T-helper 1 cell treated with Interleukin-12 subunit alpha and Interleukin-12 subunit beta and Interleukin-4 antibody, amounts not matched to agents 30 μg/mL and 1 μg/mL, for 36 hours (primary cell): Measurements from ENCODE around the gene SEC22C.
A peak's percentile ranks its signal among the peaks of the same experiment; 100 is the strongest.
"Not testable (repeated sequence)": the region's sequence is repeated elsewhere in the genome, so short reads cannot be mapped to it uniquely, and the experiment has no call there.

Experiments used
- H3K27ac Mint-ChIP-seq: one replicate; pipeline ENCODE4 v1.8.0; 2021; ENCODE audit warnings: mild to moderate bottlenecking, mixed read lengths
- H3K27me3 Mint-ChIP-seq: one replicate; pipeline ENCODE4 v1.8.0; 2021; ENCODE audit warnings: low read depth, mixed read lengths
- H3K36me3 Mint-ChIP-seq: one replicate; pipeline ENCODE4 v1.8.0; 2021; ENCODE audit warnings: low read depth, mixed read lengths
- H3K4me1 Mint-ChIP-seq: one replicate; pipeline ENCODE4 v1.8.0; 2021; ENCODE audit warnings: low read depth, mixed read lengths
- H3K4me3 Mint-ChIP-seq: one replicate; pipeline ENCODE4 v1.8.0; 2021; ENCODE audit warnings: mild to moderate bottlenecking, moderate library complexity, mixed read lengths
- H3K9me3 Mint-ChIP-seq: one replicate; pipeline ENCODE4 v1.8.0; 2021; ENCODE audit warnings: mixed read lengths

The SEC22C gene

DNA sequence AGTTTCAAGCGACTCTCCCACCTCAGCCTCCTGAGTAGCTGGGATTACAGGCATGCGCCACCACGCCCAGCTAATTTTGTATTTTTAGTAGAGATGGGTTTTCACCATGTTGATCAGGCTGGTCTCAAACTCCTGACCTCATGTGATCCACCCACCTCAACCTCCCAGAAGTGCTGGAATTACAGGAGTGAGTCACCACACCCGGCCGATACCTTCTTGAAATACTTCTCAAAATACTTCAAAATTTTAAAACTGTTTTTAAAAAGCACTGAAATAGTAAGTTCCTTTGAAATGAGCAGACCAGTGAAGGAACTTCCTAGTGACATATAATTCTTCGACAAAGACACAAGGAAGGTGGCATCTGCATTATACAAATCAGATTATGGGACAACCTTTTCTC, 24.9 kb downstream of the SEC22C start:
- not testable (repeated sequence) for H3K9me3 Mint-ChIP-seq, H3K27me3 Mint-ChIP-seq
- Mint-ChIP-seq H3K4me3 (peak overlapping the region; percentile 3), H3K36me3 (peaks cover 42% of the 10 kb centered on the region), H3K27ac (peak overlapping the region; percentile 98), H3K4me1 (peaks cover 25% of the 10 kb centered on the region)

DNA sequence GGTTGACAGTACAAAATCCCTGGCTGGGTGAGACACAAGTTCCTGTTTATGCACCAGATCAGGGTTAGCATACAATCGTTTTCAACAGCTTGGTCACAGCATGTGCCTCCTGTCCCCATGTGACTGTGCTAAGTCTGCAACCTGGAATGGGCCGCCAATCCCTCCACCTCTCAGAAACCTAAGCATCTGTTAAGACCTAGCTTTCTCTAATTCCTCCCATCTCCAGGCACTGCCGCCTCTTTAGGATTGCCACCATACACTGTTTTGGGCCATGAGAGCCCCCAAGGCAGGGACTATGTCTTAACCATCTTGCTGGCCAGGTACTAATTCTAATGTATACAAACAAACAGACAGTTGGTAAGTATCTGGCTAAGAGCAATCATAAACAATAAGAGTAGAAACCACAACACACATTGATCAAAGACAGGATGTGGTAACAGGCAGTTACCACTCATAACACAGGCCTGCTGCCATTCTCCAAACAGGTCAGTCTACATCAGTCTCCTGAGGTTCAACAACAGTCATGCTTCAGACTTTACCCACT, 25.6 kb downstream of the SEC22C start:
- peaks cover 25% of the 10 kb centered on the region for H3K4me1 Mint-ChIP-seq
- no peaks in the 10 kb centered on the region for H3K27me3 Mint-ChIP-seq
- peaks cover 43% of the 10 kb centered on the region for H3K36me3 Mint-ChIP-seq
- no peaks in the 10 kb centered on the region for H3K9me3 Mint-ChIP-seq
- H3K27ac Mint-ChIP-seq: peak overlapping the region; percentile 98
- H3K4me3 Mint-ChIP-seq: peak overlapping the region; percentile 79

DNA sequence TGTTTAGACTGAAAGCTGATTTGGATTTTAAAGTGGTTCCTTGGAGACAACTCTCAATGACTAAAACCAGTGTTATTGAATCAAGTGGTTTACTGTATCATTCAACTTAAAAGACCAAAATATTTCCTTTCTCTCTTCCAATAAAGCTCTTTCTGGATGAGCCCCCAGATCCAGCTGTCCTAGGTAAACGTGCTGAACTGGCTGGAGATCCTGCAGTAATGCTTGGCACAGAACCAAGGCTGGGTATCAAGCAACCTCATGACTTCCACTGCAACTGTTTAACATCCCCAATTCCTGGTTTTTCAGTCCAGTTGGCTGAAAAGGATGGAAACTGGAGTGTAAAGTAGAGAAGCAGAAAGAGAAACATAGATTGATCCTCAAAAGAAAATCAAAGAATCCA, 28.9 kb downstream of the SEC22C start:
- Mint-ChIP-seq H3K9me3 (no peaks in the 10 kb centered on the region), H3K27ac (no peak overlapping the region), H3K36me3 (peaks cover 42% of the 10 kb centered on the region), H3K27me3 (no peaks in the 10 kb centered on the region), H3K4me1 (peaks cover 30% of the 10 kb centered on the region), H3K4me3 (no peak overlapping the region)

- Mint-ChIP-seq H3K27me3 (no peaks in the 10 kb centered on the region), H3K4me1 (peaks cover 9% of the 10 kb centered on the region), H3K4me3 (no peak overlapping the region), H3K9me3 (no peaks in the 10 kb centered on the region), H3K36me3 (peaks cover 33% of the 10 kb centered on the region), H3K27ac (no peak overlapping the region)
Observed at GRCh38 chr3:42550250-42550649, 31.5 kb downstream of the SEC22C start.

- Mint-ChIP-seq H3K27ac (peak overlapping the region; percentile 17), H3K36me3 (peaks cover 30% of the 10 kb centered on the region), H3K4me1 (peaks cover 7% of the 10 kb centered on the region), H3K9me3 (no peaks in the 10 kb centered on the region), H3K27me3 (no peaks in the 10 kb centered on the region), H3K4me3 (no peak overlapping the region)
Observed at GRCh38 chr3:42549131-42549530, 32.6 kb downstream of the SEC22C start.

DNA sequence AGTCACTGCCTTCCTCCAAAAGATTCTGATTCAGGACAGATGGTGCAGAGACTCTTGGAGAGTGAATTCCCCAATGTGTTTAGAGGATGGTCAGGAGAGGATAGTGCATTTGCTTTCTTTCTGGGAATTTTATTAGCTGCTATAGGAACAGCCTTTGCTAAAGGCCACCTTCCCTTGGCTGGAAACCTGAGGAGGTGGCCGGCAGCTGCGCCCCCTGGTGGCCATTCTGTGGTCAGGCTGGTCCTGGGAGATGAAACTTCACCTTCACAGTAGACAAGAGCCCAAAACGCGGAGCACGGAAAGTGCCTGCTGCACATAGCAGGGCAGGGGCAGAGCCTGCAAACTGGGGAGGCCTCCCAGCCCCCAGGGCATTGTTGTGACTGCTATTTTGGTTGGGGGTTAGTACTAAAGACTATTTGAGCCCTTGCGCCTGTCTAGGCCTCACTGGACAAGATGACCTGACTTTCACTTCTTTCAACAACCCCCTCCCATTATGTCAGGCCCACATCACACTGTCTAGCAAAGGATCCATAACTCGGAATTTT, 34.3 kb downstream of the SEC22C start:
- Mint-ChIP-seq H3K36me3 (peaks cover 16% of the 10 kb centered on the region), H3K9me3 (no peaks in the 10 kb centered on the region), H3K4me3 (no peak overlapping the region), H3K27me3 (no peaks in the 10 kb centered on the region), H3K27ac (no peak overlapping the region), H3K4me1 (peaks cover 6% of the 10 kb centered on the region)

- Mint-ChIP-seq H3K9me3 (no peaks in the 10 kb centered on the region), H3K4me3 (no peak overlapping the region), H3K36me3 (peaks cover 16% of the 10 kb centered on the region), H3K27ac (no peak overlapping the region), H3K4me1 (peaks cover 6% of the 10 kb centered on the region), H3K27me3 (no peaks in the 10 kb centered on the region)
Observed at GRCh38 chr3:42546691-42547213, 35.0 kb downstream of the SEC22C start.

DNA sequence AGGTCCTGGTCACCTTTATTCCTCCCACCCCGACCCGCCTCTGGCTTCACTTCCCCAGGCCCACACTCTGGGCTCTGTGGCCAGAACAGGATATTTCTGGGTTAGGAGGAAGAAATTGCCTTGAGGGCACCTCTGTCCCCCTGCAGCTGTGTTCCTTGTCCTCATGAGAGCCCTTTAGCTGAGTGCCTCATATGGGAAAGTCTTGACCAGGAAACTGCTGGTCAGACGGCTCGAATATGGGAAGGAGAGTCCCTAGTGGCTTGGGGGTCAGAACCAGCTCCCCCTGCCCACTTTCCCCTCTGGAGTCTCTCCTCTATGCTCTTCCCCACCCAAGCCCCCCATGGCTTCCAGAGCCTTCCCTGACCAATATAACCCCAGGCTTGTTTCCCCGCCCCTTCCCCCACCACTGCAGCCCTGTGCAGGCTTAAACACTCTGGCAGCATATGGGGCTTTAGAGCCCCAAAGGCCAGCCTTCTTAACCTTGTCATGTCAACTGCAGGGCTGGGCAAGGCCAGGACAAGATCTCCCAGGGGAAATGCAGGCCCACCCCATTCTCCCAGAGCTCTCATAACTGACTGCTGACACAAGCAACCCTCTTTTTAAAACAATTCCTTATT, 36.4 kb downstream of the SEC22C start:
- Mint-ChIP-seq H3K36me3 (peaks cover 9% of the 10 kb centered on the region), H3K4me3 (no peak overlapping the region), H3K27me3 (no peaks in the 10 kb centered on the region), H3K9me3 (no peaks in the 10 kb centered on the region), H3K4me1 (peaks cover under 1% of the 10 kb centered on the region), H3K27ac (no peak overlapping the region)

DNA sequence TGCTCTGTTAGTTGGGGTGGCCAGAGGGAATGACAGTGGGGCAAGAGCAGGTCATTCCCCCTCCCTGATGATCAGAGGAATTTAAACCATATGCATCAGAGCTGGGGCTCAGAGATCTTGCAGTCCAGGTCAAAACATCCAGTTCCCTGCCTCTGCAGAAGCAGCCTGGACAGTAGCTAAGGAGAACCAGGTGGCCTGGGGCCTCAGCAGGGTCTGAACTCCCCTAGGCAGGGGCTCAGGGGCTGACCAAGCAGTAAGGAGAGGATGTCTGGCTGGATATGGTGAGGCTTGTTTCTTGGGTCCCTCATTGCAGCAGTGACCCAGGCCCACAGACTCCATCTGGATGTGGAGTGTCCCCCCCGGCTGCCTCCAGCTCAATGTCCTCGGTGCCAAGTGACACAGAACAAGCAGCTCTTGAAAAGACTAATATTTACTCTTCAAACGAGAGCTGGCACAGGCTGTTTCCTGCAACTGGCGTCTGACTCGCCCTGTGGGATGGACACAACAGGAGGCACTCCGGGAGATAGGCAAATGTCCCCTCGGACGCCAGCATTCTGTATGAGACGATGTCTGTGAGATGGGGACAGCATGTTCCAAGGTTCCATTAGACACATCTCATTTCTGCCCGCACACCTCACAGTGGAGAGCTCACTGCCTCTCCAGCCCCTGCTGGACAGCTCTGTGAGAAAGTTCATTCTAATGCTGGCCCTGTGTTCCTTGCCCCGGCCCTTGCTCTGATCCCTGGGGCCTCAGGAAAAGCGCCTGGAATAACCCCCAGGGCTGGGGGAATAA, 37.1 kb downstream of the SEC22C start:
- Mint-ChIP-seq H3K36me3 (peaks cover 5% of the 10 kb centered on the region), H3K27me3 (no peaks in the 10 kb centered on the region)

GRCh38 chr3:42541079-42541478, 40.7 kb downstream of the SEC22C start:
- H3K4me1 Mint-ChIP-seq: peaks cover 4% of the 10 kb centered on the region
- H3K27ac Mint-ChIP-seq: no peak overlapping the region
- H3K4me3 Mint-ChIP-seq: no peak overlapping the region
- no peaks in the 10 kb centered on the region for H3K9me3 Mint-ChIP-seq
- H3K27me3 Mint-ChIP-seq: no peaks in the 10 kb centered on the region
- H3K36me3 Mint-ChIP-seq: no peaks in the 10 kb centered on the region

More for the DNA sequence above, 37.1 kb downstream of the SEC22C start:
- H3K4me1 Mint-ChIP-seq: no peaks in the 10 kb centered on the region
- no peak overlapping the region for H3K4me3 Mint-ChIP-seq
- H3K27ac Mint-ChIP-seq: no peak overlapping the region
- H3K9me3 Mint-ChIP-seq: no peaks in the 10 kb centered on the region

DNA sequence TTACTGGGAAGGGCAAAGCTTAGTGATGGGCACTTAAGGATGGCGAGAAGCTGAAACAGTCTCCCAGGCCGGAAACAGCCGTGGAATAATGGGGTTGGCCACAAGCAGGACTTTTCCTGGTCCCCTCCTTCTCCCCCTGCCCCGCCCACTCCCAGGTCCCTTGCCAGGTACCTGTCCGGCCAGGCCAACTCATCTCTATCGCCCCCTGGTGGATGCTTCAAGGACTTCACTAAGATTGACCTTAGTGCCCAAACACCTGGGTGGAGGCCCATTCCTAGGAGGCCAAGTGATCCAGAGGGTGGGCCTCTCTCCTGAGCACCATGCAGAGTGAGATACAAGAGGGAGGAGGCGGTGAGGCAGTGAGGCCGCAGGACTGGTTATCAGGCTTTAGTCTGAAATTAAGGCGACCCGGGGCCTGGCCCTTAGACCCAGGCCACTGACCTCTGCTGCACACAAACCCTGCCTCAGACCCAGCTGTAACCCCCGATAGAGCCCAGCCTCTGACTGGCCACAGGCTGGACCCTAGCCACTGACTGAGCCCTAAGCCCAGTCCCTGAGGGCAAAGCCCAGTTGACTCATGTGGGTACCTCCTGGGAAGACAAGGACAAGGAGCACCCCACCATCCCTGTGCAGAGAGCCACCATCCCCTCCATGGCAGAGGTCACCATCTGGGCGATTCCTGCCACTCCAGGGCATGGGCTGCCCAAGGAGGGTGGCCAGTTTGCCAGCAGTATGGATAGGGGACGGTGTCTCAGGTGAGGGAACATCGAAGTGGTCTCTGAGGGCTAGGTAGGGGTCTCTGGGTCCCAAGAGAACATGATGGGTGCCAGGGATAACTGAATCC, 41.7 kb downstream of the SEC22C start:
- Mint-ChIP-seq H3K36me3 (no peaks in the 10 kb centered on the region), H3K27me3 (no peaks in the 10 kb centered on the region), H3K4me1 (peaks cover 4% of the 10 kb centered on the region), H3K9me3 (no peaks in the 10 kb centered on the region), H3K27ac (no peak overlapping the region), H3K4me3 (no peak overlapping the region)

DNA sequence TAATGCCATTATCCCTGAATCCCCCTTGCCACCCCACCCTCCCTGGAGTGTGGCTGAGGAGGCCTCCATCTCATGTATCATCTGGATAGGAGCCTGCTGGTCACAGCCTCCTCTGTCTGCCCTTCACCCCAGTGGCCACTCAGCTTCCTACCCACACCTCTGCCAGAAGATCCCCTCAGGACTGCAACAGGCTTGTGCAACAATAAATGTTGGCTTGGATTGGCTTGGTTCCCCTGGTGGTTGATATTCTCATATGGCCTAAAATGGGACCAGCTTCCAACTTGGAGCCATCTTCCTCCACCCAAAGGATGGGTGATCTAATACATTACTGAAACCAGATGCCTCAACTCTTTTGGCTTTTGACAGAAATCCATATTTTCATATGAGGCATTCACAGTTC, 44.4 kb downstream of the SEC22C start:
- Mint-ChIP-seq H3K27me3 (no peaks in the 10 kb centered on the region), H3K4me3 (no peak overlapping the region), H3K36me3 (no peaks in the 10 kb centered on the region), H3K27ac (peak overlapping the region; percentile 41), H3K9me3 (no peaks in the 10 kb centered on the region), H3K4me1 (peaks cover 6% of the 10 kb centered on the region)

- Mint-ChIP-seq H3K36me3 (no peaks in the 10 kb centered on the region), H3K4me1 (peaks cover 8% of the 10 kb centered on the region), H3K27me3 (no peaks in the 10 kb centered on the region), H3K4me3 (no peak overlapping the region), H3K27ac (no peak overlapping the region), H3K9me3 (no peaks in the 10 kb centered on the region)
Observed at GRCh38 chr3:42535981-42536784, 45.6 kb downstream of the SEC22C start.
